Sigmoid colon (tissue), 4 donors: ENCODE measurements around the gene GNB5.

Experiments used
- POLR2AphosphoS5 ChIP-seq, 4 donors: sonication (generic); formaldehyde crosslinking; IDR thresholded peaks; one replicate each; pipeline ENCODE4 v1.6.1; 2017; ENCODE audit warnings: antibody characterized with exemption in 4 of 4
- TF ChIP-seq, protein P1 (sequence below), 4 experiments: fragments of 450-650 bp in 3 of 4; fragments of 200-600 bp in 1 of 4; IDR thresholded peaks; one replicate each; pipeline ENCODE4 v1.5.1; 2016 to 2019; ENCODE audit warnings: antibody characterized with exemption in 4 of 4, mild to moderate bottlenecking in 3 of 4, moderate library complexity in 2 of 4

DNA sequence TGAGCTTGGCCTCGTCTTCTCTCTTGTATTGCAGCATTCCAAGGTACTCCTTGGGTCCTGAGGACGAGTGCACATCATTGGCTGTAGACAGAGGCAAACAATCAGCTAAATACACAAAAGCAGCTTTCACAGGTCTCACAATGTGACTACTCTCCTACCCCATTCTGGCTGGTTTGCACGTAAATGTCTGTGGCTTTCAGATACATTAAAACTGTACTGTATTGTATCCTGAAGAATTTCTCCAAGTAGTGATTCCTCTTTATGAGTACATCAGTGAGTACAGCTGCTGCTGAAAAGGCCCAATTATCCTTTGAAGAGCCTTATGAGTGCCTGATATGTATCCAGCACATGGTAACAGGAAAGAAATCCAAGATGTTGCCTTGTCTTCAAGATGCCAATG lies 22.0 kb upstream of the GNB5 start:
- TF ChIP-seq, protein P1, sequence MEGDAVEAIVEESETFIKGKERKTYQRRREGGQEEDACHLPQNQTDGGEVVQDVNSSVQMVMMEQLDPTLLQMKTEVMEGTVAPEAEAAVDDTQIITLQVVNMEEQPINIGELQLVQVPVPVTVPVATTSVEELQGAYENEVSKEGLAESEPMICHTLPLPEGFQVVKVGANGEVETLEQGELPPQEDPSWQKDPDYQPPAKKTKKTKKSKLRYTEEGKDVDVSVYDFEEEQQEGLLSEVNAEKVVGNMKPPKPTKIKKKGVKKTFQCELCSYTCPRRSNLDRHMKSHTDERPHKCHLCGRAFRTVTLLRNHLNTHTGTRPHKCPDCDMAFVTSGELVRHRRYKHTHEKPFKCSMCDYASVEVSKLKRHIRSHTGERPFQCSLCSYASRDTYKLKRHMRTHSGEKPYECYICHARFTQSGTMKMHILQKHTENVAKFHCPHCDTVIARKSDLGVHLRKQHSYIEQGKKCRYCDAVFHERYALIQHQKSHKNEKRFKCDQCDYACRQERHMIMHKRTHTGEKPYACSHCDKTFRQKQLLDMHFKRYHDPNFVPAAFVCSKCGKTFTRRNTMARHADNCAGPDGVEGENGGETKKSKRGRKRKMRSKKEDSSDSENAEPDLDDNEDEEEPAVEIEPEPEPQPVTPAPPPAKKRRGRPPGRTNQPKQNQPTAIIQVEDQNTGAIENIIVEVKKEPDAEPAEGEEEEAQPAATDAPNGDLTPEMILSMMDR (IDR thresholded peaks at IDR 0.05): no peak
- no peak for TF ChIP-seq POLR2AphosphoS5 (IDR thresholded peaks at IDR 0.05)
